Left renal pelvis (tissue), 4 donors: ENCODE data around the gene ZPR1. TPM values are rescaled to one million over a fixed set of nuclear protein-coding genes. Genes with fewer than 3 reads are reported as not detected.
"Not testable (repeated sequence)": the region's sequence is repeated elsewhere in the genome, so short reads cannot be mapped to it uniquely, and the experiment has no call there.

Source experiments
- DNase-seq, 4 donors: peaks; one replicate each; pipeline ENCODE4 v3.0.0-alpha.2; 2013; ENCODE audit warnings: low read depth in 4 of 4, low spot score in 3 of 4
- polyA plus RNA-seq, 4 donors: library from polyadenylated mRNA; unstranded; fragments of 120-200 nt; gene quantifications; one replicate each; pipeline ENCODE4 v1.2.1, GENCODE V29; 2013; ENCODE audit not compliant: insufficient read length in 4 of 4

The ZPR1 gene
- polyA plus RNA-seq, 4 donors: 30.7 to 59.8 (median 56.4) TPM

DNA sequence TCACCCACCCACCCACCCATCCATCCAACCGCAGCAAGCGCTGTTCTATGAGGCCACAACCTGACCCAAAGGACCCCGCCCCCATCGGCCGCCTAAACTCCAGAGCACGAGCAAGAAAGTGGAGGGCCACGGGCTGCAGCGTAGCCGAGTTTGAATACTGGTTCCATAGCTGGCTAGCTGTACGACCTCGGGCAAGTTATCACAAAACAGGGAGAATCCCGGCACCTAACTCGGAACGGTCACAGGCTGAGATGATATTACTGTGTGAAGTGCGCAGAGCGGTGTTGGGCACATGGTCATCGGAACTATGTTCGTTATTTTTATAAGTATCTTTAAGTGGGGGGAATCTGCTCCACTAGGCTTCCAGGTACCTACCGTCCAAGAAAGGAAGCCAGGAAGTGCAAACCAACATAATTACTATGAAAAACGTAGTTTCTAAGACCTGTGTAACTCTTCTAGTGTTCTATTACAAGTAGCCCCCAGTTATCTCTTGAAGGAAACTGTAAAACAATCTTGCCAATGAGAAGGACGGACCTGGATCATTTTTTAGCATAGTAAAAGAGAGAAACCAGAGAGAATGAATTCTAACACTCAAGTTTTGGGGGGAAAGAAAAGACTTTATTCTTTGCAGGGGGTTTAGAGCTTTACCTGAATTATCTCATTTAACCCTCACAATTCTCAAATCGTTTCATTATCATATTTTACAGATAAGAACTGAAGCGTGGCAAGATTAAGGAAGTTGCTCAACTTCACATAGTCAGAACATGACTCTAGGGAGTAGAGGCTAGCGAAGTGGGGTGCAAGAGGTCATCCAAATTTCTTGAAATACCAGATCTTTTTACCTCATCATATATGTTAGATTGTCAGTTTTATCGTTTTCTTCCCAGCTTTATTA is 14.4 kb downstream of the ZPR1 start:
- DNase-seq: peak in 2 of 4 donors; percentile 39 to 46

DNA sequence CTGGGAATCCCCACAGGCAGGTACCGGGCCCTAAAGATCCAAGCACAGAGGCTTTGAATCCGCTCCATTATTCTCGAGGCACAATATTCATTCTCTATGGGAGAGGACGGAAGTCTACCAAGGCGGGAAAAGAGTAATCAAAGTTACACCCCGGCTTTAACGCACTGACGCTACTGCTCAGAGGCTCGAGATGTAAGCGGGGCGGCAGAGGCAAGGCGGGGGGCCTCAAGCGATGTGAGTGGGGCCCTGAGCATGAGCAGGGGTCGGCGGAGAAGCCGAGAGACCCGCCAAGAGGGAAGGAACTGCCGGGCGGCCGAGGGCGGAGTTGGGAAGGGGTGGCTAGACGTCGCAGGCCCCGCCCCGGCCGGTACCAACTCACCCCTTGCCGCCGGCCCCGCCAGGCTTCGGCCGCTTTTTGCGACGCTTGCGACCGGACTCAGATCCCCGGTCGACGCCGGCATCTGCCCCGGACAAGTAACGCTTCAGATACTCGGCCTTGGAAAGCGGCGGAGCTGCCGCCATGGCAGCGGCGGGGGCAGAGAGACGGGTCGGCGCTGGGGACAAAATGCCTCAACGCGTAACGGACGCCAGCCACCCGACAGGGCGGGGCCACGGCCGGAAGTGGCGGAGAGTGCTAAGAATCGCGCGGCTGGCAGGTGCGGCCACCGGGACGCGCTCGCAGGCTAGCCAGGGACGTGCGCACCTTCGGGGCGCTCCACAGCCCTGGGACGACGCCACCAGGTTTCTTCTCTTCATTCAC is 15.2 kb downstream of the ZPR1 start, which contains the start of gene BUD13:
Gene BUD13, minus strand, starts transcription at position 545 of the 760 bp plus-strand sequence. Its CDS starts 23 bp downstream, at position 522.
- DNase-seq: peak; percentile 75 to 82 (median 79)

DNA sequence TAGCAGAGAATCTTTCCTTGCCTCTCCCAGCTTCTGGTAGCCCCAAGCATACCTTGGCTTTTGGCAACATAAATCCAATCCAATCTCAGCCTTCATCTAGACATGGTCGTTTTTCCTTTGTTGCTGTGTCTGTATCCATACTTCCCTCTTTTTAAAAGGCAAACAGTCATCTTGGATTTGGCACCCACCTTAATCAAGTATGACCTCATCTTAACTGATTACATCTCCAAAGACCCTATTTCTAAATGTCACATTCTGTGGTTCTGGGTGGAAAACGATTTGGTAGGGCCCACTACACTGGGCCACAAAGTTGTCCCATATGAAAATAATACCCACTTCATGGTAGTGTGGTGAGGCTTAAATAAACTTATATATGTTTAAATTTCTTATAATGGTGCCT is 15.9 kb downstream of the ZPR1 start:
- DNase-seq: no peak

DNA sequence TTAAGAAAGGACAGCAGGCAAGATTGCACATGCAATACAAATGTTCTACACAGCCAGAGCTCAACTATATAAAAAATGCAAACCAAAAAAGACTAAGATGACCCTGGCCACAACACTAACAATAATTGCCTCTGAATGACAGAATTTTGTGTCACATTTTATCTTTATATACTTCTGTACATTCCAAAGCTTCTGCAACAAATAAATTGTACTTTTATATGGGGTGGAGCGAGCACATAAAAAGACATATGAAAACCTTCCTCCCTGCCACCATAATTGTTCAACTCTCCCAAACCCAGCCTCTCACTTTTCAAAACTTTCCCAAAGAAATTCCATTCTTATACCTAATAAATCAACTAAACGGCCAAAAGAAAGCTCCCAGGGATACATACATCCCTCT is 25.7 kb downstream of the ZPR1 start:
- DNase-seq: peak in 1 of 4 donors; percentile 33

DNA sequence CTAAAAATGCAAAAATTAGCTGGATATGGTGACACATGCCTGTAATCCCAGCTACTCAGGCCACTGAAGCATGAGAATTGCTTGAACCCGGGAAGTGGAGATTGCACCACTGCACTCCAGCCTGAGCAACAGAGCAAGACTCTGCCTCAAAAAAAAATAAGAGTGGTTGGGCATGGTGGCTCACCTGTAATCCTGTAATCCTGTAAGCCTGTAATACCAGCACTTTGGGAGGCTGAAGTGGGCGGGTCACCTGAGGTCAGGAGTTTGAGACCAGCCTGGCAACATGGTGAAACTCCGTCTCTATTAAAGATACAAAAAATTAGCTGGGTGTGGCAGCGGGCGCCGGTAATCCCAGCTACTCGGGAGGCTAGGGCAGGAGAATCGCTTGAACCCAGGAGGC is 31.8 kb downstream of the ZPR1 start:
- not testable (repeated sequence) for DNase-seq

DNA sequence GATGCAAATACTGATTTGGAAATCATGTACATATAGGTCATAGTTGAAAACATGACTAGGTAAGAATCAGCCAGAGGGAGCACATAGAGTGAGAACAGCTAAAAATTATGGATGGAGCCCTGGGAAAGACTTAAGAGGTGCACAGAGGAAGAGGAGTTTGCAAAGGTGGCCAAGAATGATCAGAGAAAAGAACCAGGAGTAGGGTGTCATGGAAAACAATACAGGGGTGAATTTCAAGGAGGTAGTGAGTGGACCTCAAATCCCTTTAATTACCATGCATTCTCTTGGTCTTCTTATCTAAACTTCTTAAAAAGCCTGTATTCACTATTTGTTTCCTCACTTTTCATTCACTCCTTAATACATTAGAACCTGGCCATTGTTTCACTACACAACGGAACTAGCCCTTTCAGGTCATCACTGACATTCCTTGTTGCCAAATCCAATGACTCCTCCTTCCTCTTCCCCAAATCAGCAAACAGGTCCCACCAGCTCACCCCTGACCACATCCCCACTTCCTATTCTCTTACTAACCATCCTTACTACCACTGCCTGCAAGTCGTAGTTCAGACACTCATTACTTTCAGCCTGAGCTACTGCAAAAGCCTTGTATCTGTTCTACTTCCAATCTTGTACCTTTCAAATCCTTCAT is 37.6 kb downstream of the ZPR1 start:
- no peak for DNase-seq

DNA sequence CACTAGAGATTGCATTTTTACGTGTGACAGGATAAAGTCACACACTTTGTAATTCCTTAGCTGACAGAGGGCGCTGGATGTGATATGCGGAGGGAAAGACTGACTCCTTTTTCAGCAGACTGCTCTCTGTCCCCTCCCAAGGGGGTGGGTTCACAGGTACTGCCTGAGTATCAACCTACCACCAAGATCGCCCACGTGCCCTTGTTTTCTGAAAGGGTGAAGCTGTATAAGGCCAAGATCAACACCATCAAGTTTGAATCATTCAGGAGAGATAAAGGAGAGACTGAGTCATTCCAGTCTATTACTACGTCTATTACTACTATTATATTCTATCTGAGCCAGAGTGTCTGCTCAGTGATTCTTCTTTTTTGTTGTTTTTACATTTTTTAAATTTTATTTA is 45.7 kb downstream of the ZPR1 start:
- no peak for DNase-seq

DNA sequence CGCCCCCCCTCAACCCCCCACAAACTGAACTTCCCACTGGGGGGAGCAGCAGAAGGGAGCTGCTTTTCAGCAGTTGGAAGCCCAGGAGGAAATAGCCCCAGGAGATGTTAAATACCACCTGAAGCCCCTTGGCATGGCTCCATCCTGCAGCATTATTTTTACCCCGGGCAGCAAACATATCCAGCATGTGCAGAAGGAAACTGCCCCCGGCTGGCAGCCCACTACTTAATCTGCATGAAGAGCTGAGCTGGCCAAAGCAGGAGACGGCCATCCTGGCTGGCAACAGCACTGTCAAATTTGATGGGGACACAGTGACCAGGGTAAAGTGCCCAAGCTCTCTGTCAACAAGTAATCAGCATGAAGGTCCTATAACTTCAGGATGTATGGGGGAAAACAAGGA is 47.1 kb downstream of the ZPR1 start:
- DNase-seq: no peak

DNA sequence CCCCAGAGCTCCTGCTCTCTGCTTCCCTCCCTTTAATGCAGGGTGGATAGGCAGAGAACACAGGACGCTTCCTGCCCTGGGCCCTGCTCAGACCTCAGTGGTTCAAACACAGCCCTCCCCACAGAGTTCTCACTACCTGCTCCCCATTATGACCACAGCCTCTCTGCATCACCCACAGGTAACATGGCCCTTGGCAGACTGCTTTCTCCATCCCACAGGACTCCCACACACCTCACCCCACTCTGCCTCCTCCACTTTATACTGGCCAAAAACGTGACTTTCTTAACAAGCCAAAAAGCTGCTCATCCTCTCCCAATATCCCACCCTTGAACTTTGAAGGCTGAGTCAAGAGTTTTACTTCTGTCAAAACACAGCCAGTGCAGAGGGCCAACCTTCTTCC is 48.8 kb downstream of the ZPR1 start:
- no peak for DNase-seq

DNA sequence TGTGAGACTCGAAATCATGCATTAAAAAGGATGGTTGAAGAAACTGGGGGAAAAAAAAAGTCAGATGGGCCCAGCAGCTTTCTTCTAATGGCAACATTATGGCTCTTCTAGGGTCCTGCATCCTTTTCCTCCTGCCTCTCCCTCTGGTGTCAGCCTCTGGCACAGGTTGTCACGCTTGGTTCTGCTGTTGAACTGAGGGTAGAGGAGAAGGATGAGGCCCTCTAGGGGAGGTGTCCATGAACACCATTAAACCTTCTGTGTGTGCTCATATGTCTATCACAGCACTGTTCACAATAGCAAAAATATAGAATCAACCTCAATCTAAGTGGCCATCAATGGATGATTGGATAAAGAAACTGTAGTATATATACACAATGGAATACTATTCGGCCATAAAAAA is 51.1 kb downstream of the ZPR1 start:
- DNase-seq: no peak

DNA sequence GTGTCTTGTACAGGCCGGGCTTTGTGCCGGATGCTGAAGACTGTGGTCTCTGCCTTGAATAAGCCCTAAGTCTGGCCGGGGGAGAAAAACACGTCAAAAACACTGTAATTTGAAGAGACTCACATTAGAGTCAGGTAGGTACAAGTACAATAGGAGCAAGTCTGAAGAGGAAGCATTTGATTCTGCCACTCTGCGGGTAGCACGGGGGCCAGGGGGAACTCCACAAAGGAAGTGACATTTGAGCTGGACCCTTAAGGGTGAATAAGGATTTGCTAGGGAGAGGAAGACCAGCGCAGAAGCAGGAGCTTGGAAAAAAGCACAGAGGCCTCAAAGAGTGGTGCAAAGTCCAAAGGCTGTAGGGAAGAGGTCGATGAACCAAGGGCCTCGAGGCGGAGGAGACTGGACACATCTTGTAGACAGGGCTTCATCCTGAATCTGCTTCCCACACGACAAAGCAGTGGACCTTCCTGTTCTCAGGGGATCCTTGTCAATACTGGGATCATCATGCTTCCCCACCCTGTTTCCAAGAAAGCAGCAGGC is 53.8 kb downstream of the ZPR1 start:
- DNase-seq: no peak

DNA sequence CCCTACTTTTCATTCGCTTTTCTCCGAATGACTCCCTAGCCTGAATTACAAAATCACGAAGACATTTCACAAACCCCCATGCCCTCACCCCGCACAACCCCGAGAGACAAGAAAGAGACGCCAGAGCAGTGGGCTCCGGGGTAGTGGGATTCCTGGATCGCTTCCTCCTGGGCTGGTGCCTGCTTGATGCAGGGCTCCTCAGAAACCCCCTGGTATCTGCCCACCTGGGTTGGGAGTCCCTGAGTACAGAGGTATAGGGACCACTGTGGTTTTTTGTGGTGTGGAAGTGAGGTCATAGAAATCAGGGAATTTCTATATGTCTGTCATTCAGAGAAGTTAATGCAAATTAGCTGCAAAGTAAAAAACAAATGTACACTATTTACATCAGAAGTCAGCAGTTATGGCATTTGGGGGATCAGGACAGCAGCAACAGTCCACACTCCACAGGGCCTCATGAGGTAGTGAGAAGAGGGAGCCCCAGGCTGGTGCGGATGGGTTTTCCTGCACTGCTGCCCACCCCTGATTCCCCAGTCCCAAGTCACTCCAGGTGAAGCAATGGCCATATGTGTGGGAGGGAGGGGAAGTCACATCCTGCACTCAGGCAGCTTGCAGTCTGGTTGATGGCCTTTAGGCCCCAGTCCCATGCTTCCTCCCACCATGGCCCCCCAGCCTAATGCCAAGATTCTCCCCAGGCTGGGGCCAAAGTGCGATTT is 54.6 kb downstream of the ZPR1 start:
- DNase-seq: no peak

DNA sequence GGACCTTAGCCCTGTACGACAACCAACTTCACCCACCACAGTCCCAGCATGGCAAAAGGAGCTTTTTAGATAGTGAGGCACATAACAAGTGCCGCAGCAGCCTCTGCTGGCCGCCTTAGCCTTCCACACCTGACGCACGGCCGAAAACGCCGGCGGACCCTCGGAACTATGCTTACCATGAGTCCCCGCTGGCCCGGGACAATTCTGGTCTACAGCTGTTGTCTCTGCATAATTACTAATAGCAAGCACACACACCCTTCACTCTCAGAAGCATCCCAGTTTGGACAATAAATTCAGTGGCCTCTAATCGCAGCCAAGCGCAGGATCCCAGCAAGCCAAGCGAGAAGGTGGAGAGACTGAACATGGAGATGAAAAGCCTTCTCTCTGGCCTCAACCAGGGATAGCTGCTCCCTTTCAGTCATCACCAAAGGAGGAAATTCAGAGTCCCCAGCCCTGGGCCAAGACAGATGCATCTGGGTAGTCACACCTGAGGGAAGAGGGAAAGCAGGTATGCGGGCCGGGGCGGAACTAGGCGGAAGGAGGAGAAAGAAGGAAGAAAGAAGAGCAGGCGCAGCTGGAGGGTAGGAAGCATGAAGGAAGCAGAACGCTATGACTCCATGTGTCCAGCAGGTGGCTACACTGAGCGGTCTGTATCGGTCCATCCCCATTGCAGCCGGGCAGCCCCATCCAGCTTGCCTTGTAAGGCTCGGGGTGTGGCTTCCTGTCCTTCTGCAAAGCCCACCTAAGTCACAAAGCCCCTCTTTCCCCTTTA is 55.4 kb downstream of the ZPR1 start:
- DNase-seq: peak in 2 of 4 donors; percentile 44 to 58

DNA sequence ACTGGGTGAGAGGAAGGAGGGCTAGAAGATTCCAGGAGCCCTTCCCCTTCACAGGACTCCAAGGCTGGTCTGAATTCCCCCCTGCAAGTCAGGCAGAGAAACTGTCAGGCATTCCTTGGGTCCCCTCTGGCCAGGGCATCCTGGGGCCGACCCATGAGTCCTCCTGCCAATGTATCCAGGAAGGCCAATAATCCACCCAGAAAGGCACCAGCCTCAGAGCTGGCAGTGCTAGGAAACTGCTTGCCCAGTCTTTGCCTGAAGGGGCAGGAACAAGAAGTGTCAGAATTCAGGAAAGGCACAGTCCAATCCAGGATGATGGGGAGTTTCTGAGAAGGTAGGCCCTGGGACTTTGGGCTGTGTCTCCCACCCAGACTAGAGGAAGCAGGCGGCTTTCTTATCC is 56.0 kb downstream of the ZPR1 start:
- no peak for DNase-seq

DNA sequence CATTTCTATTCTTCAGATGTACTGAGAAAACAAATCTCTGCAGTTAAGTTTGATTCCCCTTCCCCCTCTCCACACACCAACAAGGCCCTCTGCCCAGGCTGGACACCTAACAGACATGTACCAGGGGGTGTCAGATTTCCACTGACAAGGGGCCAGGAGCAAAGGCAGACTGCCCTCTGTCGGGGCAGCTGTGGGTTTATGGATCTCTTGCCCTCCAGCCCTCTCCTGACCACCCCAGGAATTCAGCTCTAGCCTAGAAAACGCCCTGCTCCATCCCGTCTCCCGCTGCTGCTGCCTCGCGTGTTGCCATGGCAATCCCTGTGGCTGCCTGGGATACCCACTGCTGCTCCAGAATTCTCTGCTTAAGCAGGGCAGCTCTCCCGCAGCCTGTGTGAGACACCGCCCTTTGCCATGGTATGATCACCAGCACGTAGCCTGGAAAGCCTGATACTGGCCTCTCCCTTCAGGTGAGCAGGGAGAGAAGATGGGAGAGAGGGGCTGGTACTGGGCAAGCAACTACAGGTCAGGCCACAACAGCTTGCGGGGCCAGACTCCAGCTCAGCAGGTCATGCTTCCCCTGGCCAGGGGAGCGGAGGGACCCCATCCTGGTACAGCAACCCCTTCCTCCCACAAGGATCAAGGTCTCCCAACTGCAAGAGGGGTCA is 56.6 kb downstream of the ZPR1 start:
- DNase-seq: no peak

DNA sequence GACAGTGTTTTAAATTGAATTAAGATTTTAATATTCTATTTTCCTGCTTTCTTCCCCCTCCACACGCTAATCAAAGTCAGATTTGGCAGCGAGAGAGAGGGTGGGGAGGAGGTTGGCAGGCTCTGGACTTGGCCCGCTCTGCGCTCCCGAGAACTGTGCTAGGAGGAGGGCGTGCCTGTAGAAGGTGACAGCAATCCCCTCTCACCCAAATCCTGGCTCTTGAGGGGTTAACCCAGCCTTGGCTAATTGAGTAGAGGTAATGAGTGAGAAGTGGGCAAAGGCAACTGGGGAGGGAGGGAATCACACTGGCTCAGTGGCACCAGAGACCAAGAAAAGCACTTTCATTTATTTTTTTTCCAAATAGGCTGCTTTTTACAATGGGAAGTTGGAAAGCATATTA is 57.2 kb downstream of the ZPR1 start:
- DNase-seq: no peak

DNA sequence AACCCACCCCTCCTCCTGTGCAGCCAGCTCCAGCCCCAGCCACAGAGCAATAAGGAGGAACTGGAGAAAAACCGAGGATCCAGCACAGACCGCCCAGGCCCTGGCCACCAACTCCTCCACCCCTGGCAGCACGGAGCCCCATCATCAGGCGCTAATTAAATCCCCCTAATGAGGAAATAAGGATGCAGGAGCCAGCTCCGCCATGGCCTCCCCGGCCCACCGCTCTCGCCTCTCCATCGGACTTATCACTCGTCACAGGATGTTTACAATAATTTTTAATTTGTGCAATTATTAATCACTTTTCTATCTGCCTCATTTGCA is 57.6 kb downstream of the ZPR1 start:
- DNase-seq: no peak

DNA sequence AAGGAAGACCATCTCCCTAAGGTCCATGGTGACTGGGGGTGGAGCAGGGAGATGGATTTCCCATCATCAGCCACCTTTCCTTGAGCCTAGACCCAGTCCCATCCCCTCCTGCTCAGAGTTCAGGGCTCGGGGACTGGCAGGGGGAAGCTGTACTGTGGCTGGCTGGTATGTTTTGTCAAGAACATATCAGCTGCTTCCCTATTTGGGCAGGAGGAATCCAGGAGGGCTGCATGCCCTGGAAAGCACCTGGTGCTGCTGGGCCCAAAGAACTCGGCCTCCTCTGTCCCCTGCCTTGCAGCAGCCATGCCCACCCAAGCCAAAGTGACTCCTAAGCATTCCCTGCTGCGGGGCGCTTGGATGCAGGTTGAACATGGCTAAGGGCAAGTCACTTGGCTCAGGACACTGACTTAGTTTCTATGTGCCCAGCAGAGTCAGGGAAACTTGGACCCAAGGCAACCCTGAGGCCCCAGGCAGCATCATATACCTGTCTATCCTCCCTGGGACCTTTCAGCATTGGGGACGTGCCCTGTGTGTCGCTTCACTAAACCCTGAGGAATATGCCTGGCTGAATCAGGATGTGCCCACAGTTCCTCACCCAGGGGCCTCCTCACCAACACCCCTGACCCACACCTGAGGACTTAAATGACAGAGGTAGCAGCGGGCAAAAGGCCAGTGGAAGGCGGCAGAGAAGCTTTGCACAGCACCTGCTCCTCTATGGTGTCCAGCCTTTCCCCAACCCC is 58.2 kb downstream of the ZPR1 start:
- no peak for DNase-seq

DNA sequence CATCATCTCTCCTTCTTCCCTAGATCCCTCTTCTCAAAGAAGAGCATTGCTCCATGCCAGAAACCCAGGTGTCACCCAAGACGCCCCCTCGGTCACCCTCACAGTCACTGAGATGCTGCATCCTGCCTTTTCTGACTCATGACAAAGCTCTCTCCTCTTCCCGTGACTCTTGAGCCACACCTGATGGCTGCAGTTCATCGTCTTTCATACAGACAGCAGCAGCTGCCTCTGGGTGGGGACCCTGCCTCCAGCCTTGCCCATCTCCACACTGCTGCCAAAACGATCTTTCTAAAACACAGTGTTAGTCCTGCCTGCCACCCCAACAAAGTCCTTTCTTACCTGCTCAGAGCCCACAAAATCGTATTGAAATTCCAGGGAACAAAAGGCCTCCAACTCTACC is 59.8 kb downstream of the ZPR1 start:
- no peak for DNase-seq
